Psoas muscle (tissue), 8 donors: ENCODE measurements around the gene MED23. TPM values are rescaled to one million over a fixed set of nuclear protein-coding genes. Genes with fewer than 3 reads are reported as not detected.

Source experiments
- ATAC-seq, 4 donors: fragments of 200-7000 bp; cut with Tn5 transposase; one replicate each; pipeline ENCODE4 v1.9.1; 2020; ENCODE audit warnings: moderate library complexity in 3 of 4, mild to moderate bottlenecking in 2 of 4
- DNase-seq, 2 donors: peaks; one replicate each; pipeline ENCODE4 v3.0.0-alpha.2; 2020
- H3K27ac ChIP-seq: fragments of 200-600 bp; one replicate; pipeline ENCODE4 v1.8.0; 2022
- H3K27me3 ChIP-seq, 3 donors: fragments of 200-600 bp in 1 of 3; one replicate each; pipeline versions ENCODE4 v1.6.1 to v1.8.0; 2013 to 2022; ENCODE audit warnings: low read length in 2 of 3, mild to moderate bottlenecking in 2 of 3, moderate library complexity in 1 of 3; ENCODE audit not compliant: insufficient read depth in 3 of 3
- H3K36me3 ChIP-seq, 2 donors: fragments of 200-600 bp in 1 of 2; one replicate each; pipeline versions ENCODE4 v1.6.1 to v1.8.0; 2013 to 2022; ENCODE audit warnings: low read depth in 1 of 2, mild to moderate bottlenecking in 1 of 2, moderate library complexity in 1 of 2; ENCODE audit not compliant: insufficient read depth in 1 of 2
- H3K4me1 ChIP-seq: fragments of 200-600 bp; one replicate; pipeline ENCODE4 v1.8.0; 2022
- H3K4me3 ChIP-seq: fragments of 200-600 bp; one replicate; pipeline ENCODE4 v1.8.0; 2022; ENCODE audit warnings: mild to moderate bottlenecking
- H3K9me3 ChIP-seq: fragments of 200-600 bp; one replicate; pipeline ENCODE4 v1.8.0; 2022
- CTCF ChIP-seq: fragments of 200-600 bp; IDR thresholded peaks from one replicate; pipeline ENCODE4 v1.8.0; 2022; ENCODE audit warnings: antibody characterized with exemption
- WGBS, 3 donors: extraction: QIAGEN DNeasy Blood & Tissue Kit; methylation state at CpG; one replicate each; pipeline versions ENCODE4 v1.1.6 to v1.1.7; 2013; 5-methylcytosine and 5-hydroxymethylcytosine counted together
- intact Hi-C, 2 donors: fragments of 100-400 bp; cut with DNase I; formaldehyde crosslinking; loops; one replicate each; pipeline versions ENCODE4 v1.11.0 to v1.14.2; 2022
- polyA plus RNA-seq, 3 donors: library from polyadenylated mRNA; stranded (reverse); fragments of 200-250 nt; gene quantifications; one replicate each; pipeline ENCODE4 v1.2.3, GENCODE V29; 2013
- total RNA-seq, 4 donors: library from RNA; stranded (reverse); fragmentation: NEBNext Ultra II Directional in 2 of 4; extraction: Animal tissue kit (Norgen Biotek cat#: 25700) in 2 of 4; gene quantifications; one replicate each; pipeline versions ENCODE4 v1.2.1 to v1.2.4, GENCODE V29; 2021 to 2023
- donor health status: healthy with polysubstance abuse.
- donor health status: DM: no; HTN: no; CAD: no; lungs with moderate emphysema.
- donor health status: Bipolar disorder and iron deficiency.
- donor health status: healthy.
- donor health status: DM: yes; HTN: yes; CAD: no.
- donor health status: DM: no; HTN: no; CAD: no.
- donor health status: DM: no; HTN: no; CAD: no.
- donor health status: DM: yes; HTN: yes; CAD: no.

The MED23 gene
- total and polyA plus RNA-seq, 7 donors, result 4.2 to 11.2 (median 8.0) TPM

- H3K27me3 ChIP-seq, result no peaks in the 10 kb centered on the region
- no peak overlapping the region for H3K4me3 ChIP-seq
- no peak for TF ChIP-seq CTCF
- no peaks in the 10 kb centered on the region for H3K4me1 ChIP-seq
- H3K9me3 ChIP-seq, result no peaks in the 10 kb centered on the region
- no peak for DNase-seq
- intact Hi-C loops, result no loop called here
- ATAC-seq, result no peak
- 92 to 100% (median 96%) methylated on average over 1 of the region's 1 CpG for WGBS, 3 donors
- no peak overlapping the region for H3K27ac ChIP-seq
- no peaks in the 10 kb centered on the region for H3K36me3 ChIP-seq
Observed at GRCh38 chr6:131523988-131524673, 103.9 kb downstream of the MED23 start.

Other genes starting within 250 kb of the MED23 start
- gene ARG1, start 55.0 kb downstream of the MED23 start, total RNA-seq, result under 1 TPM; 0.19 to 0.59 (median 0.28) TPM
- under 1 TPM in 2 of 3 donors, not detected in 1; 0.08 to 0.09 TPM for gene ARG1, start 55.0 kb downstream of the MED23 start, polyA plus RNA-seq
- gene ENPP3, start 9.1 kb upstream of the MED23 start, total RNA-seq, result under 1 TPM in 3 of 4 donors, not detected in 1; 0.11 to 0.34 (median 0.15) TPM
- under 1 TPM; 0.04 to 0.17 (median 0.10) TPM for gene ENPP3, start 9.1 kb upstream of the MED23 start, polyA plus RNA-seq
- gene OR2A4, start 73.2 kb upstream of the MED23 start, total RNA-seq, result under 1 TPM in 1 of 4 donors, not detected in 3; 0.21 TPM
- not detected for gene OR2A4, start 73.2 kb upstream of the MED23 start, polyA plus RNA-seq
- gene CTAGE9, start 82.8 kb upstream of the MED23 start, total RNA-seq, result not detected
- not detected for gene CTAGE9, start 82.8 kb upstream of the MED23 start, polyA plus RNA-seq
- gene ENPP1, start 179.8 kb upstream of the MED23 start, total RNA-seq, result 1 to 10 TPM; 1.6 to 4.9 (median 2.6) TPM
- gene ENPP1, start 179.8 kb upstream of the MED23 start, polyA plus RNA-seq, result 1 to 10 TPM in 1 of 3 donors, under 1 TPM in 2; 0.65 to 1.2 (median 0.66) TPM